Medulla oblongata (tissue), 1 donor: ENCODE results near the gene UHRF1.
"Not testable (repeated sequence)": the region's sequence is repeated elsewhere in the genome, so short reads cannot be mapped to it uniquely, and the experiment has no call there.

Experiments
- DNase-seq: peaks from one replicate; pipeline ENCODE4 v3.0.0-alpha.2; 2015; ENCODE audit errors: extremely low spot score

UHRF1 gene

DNA sequence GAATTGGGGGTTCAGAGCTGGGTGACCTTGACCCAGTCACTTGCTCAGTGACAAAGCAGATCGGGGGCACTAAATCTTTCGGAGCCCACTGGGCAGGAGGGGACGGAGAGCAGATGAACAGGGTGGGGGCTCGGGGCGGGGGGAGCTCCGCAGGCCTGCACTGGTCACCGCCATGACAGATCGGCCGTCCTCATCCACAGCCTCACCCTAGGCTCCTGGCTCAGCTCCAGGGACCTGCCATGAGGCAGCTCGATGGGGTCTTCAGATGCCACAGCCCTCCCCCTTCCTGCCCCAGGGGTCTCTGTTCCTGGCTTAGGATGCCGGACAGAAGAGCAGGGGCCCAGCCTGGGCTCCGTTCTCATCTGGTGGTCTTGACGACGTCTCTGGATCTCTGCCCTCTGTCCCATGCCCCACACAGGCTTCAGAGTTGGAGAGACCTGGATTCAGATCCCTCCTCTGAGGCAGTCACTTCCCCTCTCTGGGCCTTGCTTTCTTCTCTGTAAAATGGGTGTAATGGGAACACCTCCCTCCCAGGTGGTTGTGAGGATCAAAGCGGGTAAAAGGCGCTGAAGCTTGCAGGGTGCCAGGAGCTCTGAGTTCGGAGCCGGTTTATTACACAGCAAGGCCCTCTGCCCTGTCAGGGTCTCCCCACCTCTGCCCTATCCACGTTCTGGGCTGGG is 62.7 kb downstream of the UHRF1 start:
- no peak for DNase-seq

DNA sequence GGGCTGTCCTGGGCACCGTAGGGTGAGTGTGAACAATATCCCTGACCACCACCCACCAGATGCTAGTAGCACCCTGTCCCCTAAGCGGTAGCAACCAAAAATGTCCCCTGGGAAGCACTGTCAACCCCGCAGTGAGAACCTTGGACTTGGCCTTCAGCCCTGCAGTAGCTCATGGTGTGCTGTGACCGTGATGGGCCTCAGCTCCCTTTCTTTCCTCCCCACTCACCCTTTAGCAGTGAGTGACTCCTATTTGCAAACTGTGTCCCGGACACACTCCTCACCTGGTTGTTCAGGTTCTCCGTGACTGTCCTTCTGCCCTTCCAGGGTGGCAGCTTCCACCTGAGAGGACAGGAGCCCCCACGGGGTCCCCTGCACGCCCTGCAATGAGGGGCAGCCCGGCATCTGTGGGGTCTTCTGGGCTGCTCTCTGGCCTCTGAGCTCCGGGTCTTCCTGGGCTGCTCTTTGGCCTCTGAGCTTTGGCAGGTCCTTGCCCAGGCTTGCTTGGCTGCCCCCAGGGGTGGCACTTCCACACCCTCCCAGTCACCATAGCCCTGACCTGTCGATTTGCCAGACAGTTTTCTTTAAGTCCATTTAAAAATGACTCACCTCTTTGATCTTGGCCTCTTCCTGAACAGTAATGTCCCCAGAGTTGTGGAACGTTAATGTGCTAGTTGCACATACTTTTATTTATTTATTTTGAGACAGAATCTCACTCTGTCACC is 63.4 kb downstream of the UHRF1 start:
- no peak for DNase-seq

DNA sequence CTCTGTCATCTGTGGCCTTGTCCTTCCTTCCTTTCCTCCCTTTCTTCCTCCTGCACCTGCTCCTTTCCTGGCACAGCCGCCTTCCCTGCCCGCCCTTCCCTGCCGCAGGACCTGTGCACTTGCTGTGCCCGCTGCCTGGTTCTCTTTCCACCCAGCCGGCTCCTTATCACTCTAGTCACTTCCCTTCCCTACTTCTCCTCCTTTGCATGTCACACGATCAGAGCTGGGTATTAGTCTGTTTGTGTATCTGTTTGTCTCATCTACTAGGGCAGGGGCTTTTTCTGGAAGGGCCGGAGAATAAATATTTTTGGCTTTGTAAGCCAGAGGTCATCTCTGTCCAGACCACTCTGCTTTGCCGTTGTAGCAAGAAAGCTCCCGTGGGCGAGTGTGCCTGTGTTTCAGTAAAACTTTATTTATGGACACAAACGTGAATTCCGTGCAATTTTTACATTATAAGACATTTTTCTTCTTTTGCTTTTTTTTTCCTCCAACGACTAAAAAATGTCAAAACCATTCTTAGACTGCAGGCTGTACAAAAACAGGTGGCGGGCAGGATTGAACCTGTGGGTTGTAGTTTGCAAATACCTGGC is 65.7 kb downstream of the UHRF1 start:
- no peak for DNase-seq

DNA sequence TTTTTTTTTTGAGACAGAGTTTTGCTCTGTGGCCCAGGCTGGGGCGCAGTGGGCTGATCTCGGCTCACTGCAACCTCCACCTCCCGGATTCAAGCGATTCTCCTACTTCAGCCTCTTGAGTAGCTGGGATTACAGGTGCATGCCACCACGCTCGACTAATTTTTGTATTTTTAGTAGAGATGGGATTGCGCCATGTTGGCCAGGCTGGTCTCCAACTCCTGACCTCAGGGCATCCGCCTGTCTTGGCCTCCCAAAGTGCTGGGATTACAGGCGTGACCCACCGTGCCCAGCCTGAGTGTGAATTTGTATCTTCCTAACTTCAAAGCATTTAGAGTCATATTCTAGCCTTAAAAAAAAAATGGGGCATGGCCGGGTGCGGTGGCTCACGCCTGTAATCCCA is 66.3 kb downstream of the UHRF1 start:
- DNase-seq = not testable (repeated sequence)

DNA sequence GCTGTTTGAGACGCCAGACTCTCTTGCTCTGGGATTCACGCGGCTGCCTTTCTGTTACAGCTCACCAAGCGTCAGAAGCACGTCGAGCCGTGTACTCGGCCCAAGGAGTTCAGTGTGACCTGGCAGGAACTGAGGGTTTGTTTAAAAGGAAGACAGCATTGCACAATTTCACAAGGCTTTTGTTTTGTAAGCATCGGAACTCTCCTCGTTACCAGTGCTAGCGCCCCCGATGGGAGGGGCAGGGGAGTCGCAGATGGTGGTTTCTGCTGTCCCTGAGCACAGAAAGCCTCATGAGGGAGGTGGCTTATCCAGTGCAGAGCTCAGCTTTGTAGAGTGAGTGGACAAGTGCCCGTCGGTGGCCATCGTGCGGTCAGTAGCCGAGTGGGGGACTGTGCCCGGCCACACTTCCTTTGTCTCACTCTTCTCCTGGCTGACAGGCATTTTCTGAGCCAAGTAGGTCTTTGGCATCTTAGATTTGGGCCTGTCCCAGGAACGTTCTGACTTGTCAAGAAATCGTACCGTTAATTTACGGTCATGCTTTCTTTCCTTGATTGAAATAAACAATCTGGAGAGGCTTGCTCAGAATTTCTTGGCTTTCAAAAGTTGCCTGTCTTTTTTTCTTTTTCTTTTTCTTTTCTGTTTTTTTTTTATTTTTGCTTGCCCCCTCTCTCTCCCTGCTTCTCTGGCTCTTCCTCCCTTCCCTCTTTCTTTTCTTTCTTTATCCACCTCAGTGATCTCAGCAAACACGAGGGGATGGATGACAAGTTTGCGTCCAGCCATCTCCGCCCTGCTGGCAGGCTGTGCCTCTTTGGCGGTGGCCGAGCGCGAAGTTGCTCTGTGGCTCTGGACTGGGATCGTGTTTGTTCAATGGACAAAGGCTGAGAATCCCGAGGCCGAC is 67.3 kb downstream of the UHRF1 start:
- peak; percentile 83 for DNase-seq

DNA sequence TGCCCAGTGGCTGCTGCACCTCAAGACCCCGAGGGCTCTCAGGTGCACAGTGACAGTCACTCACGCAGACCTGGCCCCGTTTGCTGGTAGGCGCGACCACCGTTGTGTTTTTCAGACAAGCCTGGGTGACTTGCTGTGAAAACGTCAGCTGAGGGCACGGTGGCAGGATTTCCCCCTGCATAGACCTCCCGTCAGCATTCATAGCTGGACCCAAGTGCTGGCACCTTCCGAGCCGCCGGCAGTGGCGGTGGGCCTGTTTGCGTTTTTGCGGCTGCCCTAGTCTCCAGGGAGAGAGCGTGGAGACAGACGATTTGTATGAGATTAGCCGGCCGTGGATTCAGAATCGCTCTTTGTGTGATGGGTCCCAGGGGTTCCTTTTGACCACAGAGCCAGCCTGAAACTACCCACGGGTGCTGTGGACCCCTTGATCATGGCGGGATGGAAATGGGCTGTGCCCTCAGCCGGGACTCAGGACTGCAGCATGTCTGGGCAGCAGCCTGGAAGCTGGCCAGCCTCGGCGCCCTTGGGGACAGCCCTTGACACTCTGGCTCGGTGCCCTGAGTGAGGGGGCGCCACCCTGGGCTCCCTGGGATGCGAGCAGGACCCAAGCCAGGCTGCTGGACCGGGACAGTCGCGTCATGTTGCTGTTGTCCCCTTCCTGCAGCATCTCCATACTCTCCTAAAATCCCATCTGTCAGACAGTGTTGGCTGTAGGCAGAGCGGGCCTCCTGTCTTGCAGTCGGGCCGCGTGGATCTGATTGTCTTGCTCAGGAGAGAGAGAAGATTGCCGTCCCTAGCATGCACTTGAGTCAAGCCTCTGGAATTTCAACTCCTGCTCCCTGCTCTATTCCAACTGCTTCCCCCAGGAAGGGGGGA is 68.2 kb downstream of the UHRF1 start:
- no peak for DNase-seq

DNA sequence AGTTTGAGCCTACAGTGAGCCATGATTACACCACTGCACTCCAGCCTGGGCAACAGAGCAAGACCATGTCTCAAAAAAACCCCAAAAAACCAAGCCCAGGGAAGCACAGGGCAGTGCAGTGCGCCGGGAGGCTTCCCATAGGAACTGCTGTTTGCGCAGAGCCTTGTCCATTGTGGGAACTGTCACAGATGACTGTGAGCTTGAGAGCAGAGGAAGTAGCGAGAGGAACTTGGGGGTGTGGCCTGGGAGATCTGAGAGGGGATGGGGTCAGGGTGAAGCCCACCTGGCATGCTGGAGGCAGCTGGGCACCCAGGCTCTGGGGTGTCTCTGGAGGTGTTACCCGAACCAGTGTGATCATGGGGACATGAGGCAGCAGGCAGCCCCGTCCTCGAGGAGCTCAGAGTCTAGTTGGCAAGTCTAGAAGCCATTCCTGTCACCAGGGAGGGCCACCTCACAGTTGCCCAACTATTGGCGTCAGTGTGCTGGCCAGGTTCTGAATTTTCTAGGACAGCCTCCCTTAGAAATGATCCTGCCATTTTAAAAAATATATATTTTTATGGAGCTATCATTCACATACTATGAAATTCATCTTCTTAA is 70.0 kb downstream of the UHRF1 start:
- no peak for DNase-seq

DNA sequence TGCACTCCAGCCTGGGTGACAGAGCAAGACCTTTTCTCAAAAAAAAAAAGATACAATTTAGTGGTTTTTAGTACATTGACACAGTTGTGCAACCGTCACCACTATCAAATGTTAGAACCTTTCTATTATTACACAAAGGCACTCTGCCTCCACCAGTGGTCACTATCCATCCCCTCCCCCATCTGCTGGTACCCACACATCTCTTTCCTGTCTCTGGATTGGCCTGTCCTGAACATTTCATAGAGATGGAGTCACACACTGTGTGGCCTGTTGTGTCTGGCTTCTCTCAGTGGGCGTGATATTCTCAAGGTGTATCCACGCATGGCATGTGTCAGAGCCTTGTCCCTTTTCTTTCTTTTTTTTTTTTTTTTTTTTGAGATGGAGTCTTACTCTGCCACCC is 70.8 kb downstream of the UHRF1 start:
- DNase-seq = no peak

DNA sequence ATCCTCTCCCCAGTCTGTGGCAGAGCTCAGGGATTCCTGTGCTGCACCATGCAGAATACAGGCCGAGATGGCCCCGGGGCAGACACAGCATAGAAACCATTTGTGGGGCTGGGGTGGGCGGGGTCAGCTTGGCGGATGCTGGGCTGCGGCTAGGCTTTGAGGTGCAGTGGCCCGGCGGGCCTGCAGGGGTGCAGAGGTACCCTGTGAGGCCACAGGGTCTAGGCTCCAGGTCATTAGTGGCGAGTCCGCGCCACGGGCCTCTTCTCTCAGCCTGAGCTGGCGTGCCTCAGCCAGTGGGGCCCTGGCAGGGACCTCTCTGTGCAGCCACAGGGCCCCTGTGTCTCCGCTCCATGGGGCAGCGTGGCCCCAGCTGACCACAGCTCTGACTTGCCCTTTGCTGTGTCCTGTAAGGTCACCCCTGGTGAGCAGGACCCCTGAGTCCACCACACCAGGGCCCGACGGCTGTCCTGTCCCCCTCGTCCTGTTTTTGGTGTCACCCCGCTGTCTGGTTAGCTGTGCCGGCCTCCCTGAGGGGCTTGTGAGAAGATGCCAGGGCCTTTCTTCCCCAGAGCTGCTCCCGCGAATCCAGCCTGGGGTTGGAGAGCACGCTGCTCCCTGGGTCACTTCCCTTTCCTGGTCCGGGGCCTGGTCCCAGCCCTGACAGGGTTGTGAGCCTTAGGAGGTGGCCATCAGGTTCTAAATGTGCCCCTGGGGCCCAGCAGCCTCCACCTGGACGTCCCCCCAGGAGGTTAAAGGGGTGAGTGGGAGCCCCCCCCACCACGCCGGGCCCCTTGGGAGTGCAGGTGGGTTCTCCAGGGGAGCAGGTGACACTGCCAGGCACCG is 71.8 kb downstream of the UHRF1 start:
- no peak for DNase-seq

DNA sequence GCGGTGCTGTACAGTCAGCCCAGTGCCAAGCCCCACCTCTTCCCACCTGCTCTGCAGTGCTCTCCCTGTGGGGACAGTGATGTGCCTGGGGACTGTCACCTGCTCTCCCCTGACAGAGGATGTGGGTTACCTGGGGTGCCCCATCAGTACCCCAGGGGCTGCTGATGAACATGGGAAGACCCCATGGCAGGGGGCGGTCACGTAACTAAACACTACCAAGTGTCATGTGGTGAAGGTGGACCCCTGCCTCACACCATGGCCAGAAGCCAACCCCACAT is 72.3 kb downstream of the UHRF1 start:
- no peak for DNase-seq

DNA sequence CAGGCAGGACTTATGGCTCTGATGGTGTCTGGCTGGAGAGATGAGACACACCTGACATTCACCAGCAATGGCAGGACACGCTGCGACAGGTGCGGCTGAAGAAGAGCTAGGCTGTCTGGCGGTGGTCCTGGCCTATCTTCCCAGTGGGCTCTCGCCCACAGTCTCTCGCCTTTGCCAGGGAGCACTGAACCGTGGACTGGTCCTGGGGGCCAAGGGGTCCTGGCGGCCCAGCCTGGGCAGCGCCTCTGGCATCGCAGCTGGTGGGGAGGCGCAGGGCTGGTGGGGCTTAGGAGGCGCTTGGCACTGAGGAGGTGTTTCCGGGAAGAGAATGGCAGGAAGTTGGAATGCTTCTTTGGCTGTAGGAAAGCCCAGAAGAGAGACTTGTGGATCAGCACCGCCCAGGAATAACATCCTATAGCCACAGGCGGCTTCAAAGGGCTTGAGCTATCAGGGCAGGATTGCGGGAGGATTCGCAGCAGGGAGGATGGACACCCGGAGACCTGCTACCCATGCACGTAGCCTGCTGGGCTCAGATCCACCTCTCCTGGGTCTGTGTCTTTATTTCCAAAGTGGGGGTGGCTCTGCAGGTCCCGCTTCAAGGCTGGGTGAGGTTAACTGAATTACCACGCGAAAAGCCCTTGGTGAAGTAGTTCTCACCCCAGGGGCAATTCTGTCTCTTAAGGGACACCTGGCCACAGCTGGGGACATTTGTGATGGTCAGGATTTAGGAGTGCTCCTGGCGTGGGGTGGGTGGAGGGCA is 74.2 kb downstream of the UHRF1 start:
- no peak for DNase-seq

DNA sequence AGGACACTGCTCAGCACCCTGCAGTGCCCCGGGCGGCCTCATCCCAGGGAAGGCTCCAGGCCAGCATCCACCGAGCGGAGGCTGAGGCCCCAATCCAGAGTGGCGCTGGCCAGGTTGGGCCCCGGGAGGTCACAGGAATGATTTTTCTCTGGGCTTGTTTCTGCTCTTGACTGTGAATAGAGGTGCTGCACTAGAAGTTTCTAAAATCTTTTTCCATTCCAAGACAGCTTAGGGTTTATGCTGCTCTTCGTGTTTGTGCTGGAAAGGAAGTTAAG is 74.7 kb downstream of the UHRF1 start:
- no peak for DNase-seq

DNA sequence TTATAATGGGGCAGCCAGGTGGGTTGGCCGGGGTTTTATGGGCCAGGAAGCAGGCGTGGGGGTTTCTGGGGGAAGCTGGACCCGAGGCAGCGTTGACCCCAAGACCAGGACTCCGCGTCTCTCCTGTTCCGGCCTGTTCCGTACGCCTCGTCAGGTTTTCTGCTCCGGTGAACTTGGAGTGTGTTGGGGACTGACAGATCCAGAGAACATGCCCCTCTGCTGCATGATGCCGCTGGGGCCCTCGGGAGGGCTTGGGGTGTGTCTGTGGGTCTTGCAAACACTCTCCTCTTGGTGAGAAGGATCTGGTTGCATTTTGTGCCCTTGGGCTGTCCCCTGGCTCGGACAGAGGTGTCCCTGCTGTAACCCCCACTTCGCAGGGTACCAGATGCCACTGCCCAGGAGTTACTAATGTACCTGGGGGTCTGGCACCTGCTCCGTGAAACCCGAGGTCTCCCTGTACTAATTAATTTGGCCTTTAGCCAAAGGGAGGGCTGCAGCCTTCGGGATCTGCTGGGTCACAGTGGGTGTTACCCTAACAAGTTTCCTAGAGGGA is 75.2 kb downstream of the UHRF1 start:
- no peak for DNase-seq

DNA sequence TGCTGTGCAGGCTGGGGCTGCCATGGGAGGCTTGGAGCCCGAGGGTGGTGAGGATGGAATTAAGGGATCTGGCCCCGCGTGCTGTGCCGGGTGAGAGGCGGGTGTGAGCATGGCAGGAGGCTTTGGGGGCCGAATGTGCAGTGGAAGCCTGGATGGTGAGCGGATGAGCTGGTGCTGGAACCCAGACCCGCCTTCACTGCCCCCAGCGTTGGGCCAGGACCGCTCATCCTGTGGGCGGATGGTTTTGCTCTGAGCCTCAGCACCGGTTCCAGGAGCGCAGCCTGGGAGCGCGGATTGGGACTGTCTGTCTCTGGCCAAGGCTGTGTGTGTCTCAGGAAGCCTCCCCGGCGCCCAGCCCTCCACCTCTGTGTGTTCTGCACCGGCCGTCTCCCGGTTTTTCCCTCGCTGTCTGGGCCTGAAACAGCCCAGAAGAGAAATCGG is 76.3 kb downstream of the UHRF1 start:
- DNase-seq = no peak

DNA sequence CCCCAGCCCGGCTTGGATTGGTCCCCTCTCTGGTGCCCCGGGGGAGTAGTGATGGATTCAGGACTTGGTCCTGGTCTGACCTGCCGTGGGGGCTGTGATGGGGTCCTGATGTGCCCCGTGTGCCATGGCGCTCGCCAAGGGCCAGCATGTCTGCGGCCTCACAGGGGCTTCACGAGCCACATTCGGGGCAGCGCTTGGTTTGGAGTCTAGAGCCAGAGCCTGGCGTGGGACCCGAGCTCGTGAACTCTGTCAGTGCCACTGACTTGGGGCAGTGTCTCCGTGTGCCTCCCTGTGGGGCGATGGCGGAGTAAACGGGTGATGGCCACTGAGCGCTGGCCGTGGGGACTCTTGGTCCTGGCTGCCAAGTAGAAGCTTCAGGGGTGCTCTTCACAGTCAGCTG is 76.8 kb downstream of the UHRF1 start:
- DNase-seq = no peak

DNA sequence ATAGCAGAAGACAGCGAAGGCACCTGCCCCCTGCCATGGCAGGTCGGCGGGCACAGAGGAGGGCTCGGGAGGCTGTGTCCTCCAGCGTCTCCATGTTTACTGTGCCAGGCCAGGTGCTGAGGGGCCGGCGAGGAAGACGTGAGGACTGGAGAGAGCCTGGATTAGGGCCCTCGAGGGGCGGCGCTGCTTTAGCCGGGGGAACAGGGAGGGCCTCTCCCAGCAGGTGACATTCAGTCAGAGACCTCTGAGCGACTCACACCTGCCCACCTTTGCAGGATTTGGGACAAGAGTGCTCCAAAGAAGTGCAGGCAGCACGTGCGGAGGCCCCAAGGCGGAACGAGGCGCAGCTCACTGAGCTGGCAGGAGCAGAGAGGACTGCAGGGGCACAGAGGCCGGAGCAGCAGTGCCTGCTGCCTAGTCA is 77.2 kb downstream of the UHRF1 start:
- no peak for DNase-seq

DNA sequence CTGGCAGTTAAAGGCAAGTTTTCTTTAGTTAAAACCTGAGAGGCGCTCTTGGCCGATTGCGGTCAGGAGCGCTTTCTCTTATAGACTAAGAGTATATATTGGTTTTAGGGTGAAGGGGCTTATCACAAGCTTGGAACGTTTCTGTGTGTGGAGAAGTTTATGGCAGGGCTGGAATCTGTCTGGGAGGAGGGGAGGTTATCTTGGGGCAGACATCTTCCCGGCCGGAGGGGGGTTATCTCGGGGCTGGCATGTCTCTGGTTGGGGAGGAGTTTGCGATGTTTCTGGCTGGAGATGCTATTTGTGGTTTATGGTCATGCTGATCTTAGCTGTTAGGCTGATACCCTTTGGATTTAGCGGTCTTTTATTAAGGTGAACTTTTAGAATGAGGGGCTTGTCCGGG is 78.0 kb downstream of the UHRF1 start:
- no peak for DNase-seq

DNA sequence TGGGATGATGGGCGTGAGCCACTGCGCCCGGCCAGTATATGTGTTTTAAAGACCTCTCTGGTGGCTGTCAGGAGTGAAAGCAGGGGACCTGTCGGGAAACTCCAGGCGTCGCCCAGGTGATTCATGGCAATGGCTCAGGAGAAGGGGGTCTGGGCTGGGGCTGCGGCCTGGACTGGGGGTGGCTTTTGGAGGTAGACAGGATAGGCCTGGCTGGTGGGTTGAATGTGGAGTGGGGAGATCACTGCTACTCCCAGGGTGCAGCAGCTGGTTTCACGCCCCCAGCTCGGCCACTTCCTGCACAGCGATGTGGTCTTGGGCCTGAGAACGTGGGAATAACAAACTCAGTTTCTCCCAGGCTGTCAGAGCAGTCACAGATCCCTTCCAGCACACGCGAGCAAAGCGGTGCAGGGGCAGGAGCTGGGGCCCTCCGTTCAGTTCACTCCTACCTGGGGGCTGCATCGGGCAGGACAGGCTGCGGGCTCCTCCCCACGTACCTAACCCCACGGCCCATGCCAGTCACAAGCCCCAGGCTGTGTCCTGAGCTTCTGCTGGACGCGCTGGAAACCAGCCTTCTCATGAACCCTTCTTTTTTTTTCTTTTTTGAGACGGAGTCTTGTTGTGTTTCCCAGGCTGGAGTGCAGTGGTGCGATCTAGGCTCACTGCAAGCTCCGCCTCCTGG is 78.5 kb downstream of the UHRF1 start:
- no peak for DNase-seq
